MM.1S (cell line): ENCODE results near the gene TNFRSF14.

ENCODE experiments used
- CTCF ChIP-seq: fragments of 300-600 bp; sonication (generic); IDR thresholded peaks from 2 replicates; pipeline ENCODE4 v1.5.1; 2016; ENCODE audit warnings: antibody characterized with exemption, low read length, mixed read lengths
- EZH2 ChIP-seq: fragments of 300-600 bp; sonication (generic); optimal IDR thresholded peaks from 2 replicates; pipeline ENCODE3; 2017; ENCODE audit warnings: low read depth, mild to moderate bottlenecking, antibody characterized with exemption, low read length, mixed read lengths
- EZH2phosphoT487 ChIP-seq: fragments of 300-600 bp; sonication (generic); IDR thresholded peaks from 2 replicates; pipeline ENCODE4 v1.6.1; 2018; ENCODE audit warnings: antibody characterized with exemption, low read length

DNA sequence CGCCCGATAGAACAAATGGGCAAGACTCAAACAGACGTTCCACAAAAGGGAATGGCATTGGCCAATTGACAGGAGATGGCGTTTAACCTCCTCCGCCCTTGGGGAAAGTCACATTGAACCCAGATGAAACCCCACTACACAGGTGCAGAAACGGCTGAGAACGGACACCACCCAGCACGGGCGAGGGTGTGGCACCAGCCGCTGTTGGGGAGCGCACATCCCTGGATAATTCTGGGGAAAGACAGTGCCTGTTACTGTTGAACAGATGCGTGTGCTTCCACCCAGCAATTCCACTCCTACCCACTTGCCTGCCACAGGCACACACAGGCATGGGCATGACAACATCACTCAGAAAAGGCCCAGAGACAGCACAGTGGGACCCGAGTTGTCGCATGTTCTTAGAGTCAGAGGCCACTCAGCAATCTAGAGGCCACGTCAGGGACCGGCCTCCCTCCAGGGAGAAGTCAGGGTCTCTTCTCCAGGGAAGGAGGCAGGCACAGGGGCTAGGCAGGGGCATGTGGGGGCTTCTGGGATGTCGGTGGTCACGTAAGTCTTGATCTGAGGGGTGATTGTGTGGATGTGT is 45.6 kb downstream of the TNFRSF14 start:
- TF ChIP-seq CTCF (no peak), EZH2phosphoT487 (no peak), EZH2 (no peak)
